ENCODE results near the gene MAP1LC3A.
A peak's percentile ranks its signal among the peaks of the same experiment; 100 is the strongest.

MAP1LC3A gene

GRCh38 chr20:34526466-34526865, 32.1 kb upstream of the MAP1LC3A start:
- in situ Hi-C loops (cut with HindIII; ENCODE audit: low pct_ligation_motif_present, low pct_unique_long_range_greater_than_20kb, low sequenced_read_pairs), result no loop called here
- no peak for DNase-seq

- in situ Hi-C loops (cut with HindIII; ENCODE audit: low pct_ligation_motif_present, low pct_unique_long_range_greater_than_20kb, low sequenced_read_pairs), result no loop called here
- no peak for DNase-seq
Measured at GRCh38 chr20:34527016-34527415, 31.5 kb upstream of the MAP1LC3A start.

GRCh38 chr20:34528921-34529297, 29.6 kb upstream of the MAP1LC3A start:
- no peak for DNase-seq
- in situ Hi-C loops (cut with HindIII; ENCODE audit: low pct_ligation_motif_present, low pct_unique_long_range_greater_than_20kb, low sequenced_read_pairs), result no loop called here

GRCh38 chr20:34529742-34530141, 28.8 kb upstream of the MAP1LC3A start:
- no peak for DNase-seq
- in situ Hi-C loops (cut with HindIII; ENCODE audit: low pct_ligation_motif_present, low pct_unique_long_range_greater_than_20kb, low sequenced_read_pairs), result no loop called here

- DNase-seq, result no peak
- in situ Hi-C loops (cut with HindIII; ENCODE audit: low pct_ligation_motif_present, low pct_unique_long_range_greater_than_20kb, low sequenced_read_pairs), result no loop called here
Measured at GRCh38 chr20:34530342-34530741, 28.2 kb upstream of the MAP1LC3A start.

GRCh38 chr20:34531608-34532265, 26.8 kb upstream of the MAP1LC3A start:
- DNase-seq, result no peak

GRCh38 chr20:34532320-34532719, 26.2 kb upstream of the MAP1LC3A start:
- no peak for DNase-seq
- in situ Hi-C loops (cut with HindIII; ENCODE audit: low pct_ligation_motif_present, low pct_unique_long_range_greater_than_20kb, low sequenced_read_pairs), result no loop called here

More at GRCh38 chr20:34531608-34532265, 26.8 kb upstream of the MAP1LC3A start:
- in situ Hi-C loops (cut with HindIII; ENCODE audit: low pct_ligation_motif_present, low pct_unique_long_range_greater_than_20kb, low sequenced_read_pairs), result no loop called here

- in situ Hi-C loops (cut with HindIII; ENCODE audit: low pct_ligation_motif_present, low pct_unique_long_range_greater_than_20kb, low sequenced_read_pairs), result no loop called here
Measured at GRCh38 chr20:34532756-34533155, 25.8 kb upstream of the MAP1LC3A start.

GRCh38 chr20:34534391-34535165, 23.9 kb upstream of the MAP1LC3A start:
- DNase-seq, result no peak
- in situ Hi-C loops (cut with HindIII; ENCODE audit: low pct_ligation_motif_present, low pct_unique_long_range_greater_than_20kb, low sequenced_read_pairs), result no loop called here

More at GRCh38 chr20:34532756-34533155, 25.8 kb upstream of the MAP1LC3A start:
- DNase-seq, result no peak

- in situ Hi-C loops (cut with HindIII; ENCODE audit: low pct_ligation_motif_present, low pct_unique_long_range_greater_than_20kb, low sequenced_read_pairs), result no loop called here
- no peak for DNase-seq
Measured at GRCh38 chr20:34535301-34535840, 23.1 kb upstream of the MAP1LC3A start.

- no peak for DNase-seq
Measured at GRCh38 chr20:34535857-34536256, 22.7 kb upstream of the MAP1LC3A start.

GRCh38 chr20:34536798-34537394, 21.6 kb upstream of the MAP1LC3A start:
- no peak for DNase-seq
- in situ Hi-C loops (cut with HindIII; ENCODE audit: low pct_ligation_motif_present, low pct_unique_long_range_greater_than_20kb, low sequenced_read_pairs), result no loop called here

More at GRCh38 chr20:34535857-34536256, 22.7 kb upstream of the MAP1LC3A start:
- in situ Hi-C loops (cut with HindIII; ENCODE audit: low pct_ligation_motif_present, low pct_unique_long_range_greater_than_20kb, low sequenced_read_pairs), result no loop called here

- in situ Hi-C loops (cut with HindIII; ENCODE audit: low pct_ligation_motif_present, low pct_unique_long_range_greater_than_20kb, low sequenced_read_pairs), result no loop called here
- DNase-seq, result no peak
Measured at GRCh38 chr20:34537651-34538050, 20.9 kb upstream of the MAP1LC3A start.

GRCh38 chr20:34538671-34539123, 19.8 kb upstream of the MAP1LC3A start:
- DNase-seq, result peak; percentile 22
- in situ Hi-C loops (cut with HindIII; ENCODE audit: low pct_ligation_motif_present, low pct_unique_long_range_greater_than_20kb, low sequenced_read_pairs), result no loop called here

GRCh38 chr20:34539756-34540155, 18.8 kb upstream of the MAP1LC3A start:
- in situ Hi-C loops (cut with HindIII; ENCODE audit: low pct_ligation_motif_present, low pct_unique_long_range_greater_than_20kb, low sequenced_read_pairs), result no loop called here

GRCh38 chr20:34540596-34541263, 17.8 kb upstream of the MAP1LC3A start:
- no peak for DNase-seq
- in situ Hi-C loops (cut with HindIII; ENCODE audit: low pct_ligation_motif_present, low pct_unique_long_range_greater_than_20kb, low sequenced_read_pairs), result no loop called here

More at GRCh38 chr20:34539756-34540155, 18.8 kb upstream of the MAP1LC3A start:
- DNase-seq, result no peak

- in situ Hi-C loops (cut with HindIII; ENCODE audit: low pct_ligation_motif_present, low pct_unique_long_range_greater_than_20kb, low sequenced_read_pairs), result no loop called here
- no peak for DNase-seq
Measured at GRCh38 chr20:34541264-34541901, 17.1 kb upstream of the MAP1LC3A start.

- in situ Hi-C loops (cut with HindIII; ENCODE audit: low pct_ligation_motif_present, low pct_unique_long_range_greater_than_20kb, low sequenced_read_pairs), result no loop called here
- DNase-seq, result no peak
Measured at GRCh38 chr20:34541917-34542316, 16.6 kb upstream of the MAP1LC3A start.
